Psoas muscle (tissue), 8 donors: ENCODE data around the gene NRP2. TPM values are rescaled to one million over a fixed set of nuclear protein-coding genes. Genes with fewer than 3 reads are reported as not detected.

ENCODE experiments used
- ATAC-seq, 4 donors: fragments of 200-7000 bp; cut with Tn5 transposase; one replicate each; pipeline ENCODE4 v1.9.1; 2020; ENCODE audit warnings: moderate library complexity in 3 of 4, mild to moderate bottlenecking in 2 of 4
- DNase-seq, 2 donors: peaks; one replicate each; pipeline ENCODE4 v3.0.0-alpha.2; 2020
- H3K27ac ChIP-seq: fragments of 200-600 bp; one replicate; pipeline ENCODE4 v1.8.0; 2022
- H3K27me3 ChIP-seq, 3 donors: fragments of 200-600 bp in 1 of 3; one replicate each; pipeline versions ENCODE4 v1.6.1 to v1.8.0; 2013 to 2022; ENCODE audit warnings: low read length in 2 of 3, mild to moderate bottlenecking in 2 of 3, moderate library complexity in 1 of 3; ENCODE audit not compliant: insufficient read depth in 3 of 3
- H3K36me3 ChIP-seq, 2 donors: fragments of 200-600 bp in 1 of 2; one replicate each; pipeline versions ENCODE4 v1.6.1 to v1.8.0; 2013 to 2022; ENCODE audit warnings: low read depth in 1 of 2, mild to moderate bottlenecking in 1 of 2, moderate library complexity in 1 of 2; ENCODE audit not compliant: insufficient read depth in 1 of 2
- H3K4me1 ChIP-seq: fragments of 200-600 bp; one replicate; pipeline ENCODE4 v1.8.0; 2022
- H3K4me3 ChIP-seq: fragments of 200-600 bp; one replicate; pipeline ENCODE4 v1.8.0; 2022; ENCODE audit warnings: mild to moderate bottlenecking
- H3K9me3 ChIP-seq: fragments of 200-600 bp; one replicate; pipeline ENCODE4 v1.8.0; 2022
- CTCF ChIP-seq: fragments of 200-600 bp; IDR thresholded peaks from one replicate; pipeline ENCODE4 v1.8.0; 2022; ENCODE audit warnings: antibody characterized with exemption
- WGBS, 3 donors: extraction: QIAGEN DNeasy Blood & Tissue Kit; methylation state at CpG; one replicate each; pipeline versions ENCODE4 v1.1.6 to v1.1.7; 2013; 5-methylcytosine and 5-hydroxymethylcytosine counted together
- intact Hi-C, 2 donors: fragments of 100-400 bp; cut with DNase I; formaldehyde crosslinking; loops; one replicate each; pipeline versions ENCODE4 v1.11.0 to v1.14.2; 2022
- polyA plus RNA-seq, 3 donors: library from polyadenylated mRNA; stranded (reverse); fragments of 200-250 nt; gene quantifications; one replicate each; pipeline ENCODE4 v1.2.3, GENCODE V29; 2013
- total RNA-seq, 4 donors: library from RNA; stranded (reverse); fragmentation: NEBNext Ultra II Directional in 2 of 4; extraction: Animal tissue kit (Norgen Biotek cat#: 25700) in 2 of 4; gene quantifications; one replicate each; pipeline versions ENCODE4 v1.2.1 to v1.2.4, GENCODE V29; 2021 to 2023
- donor health status: healthy with polysubstance abuse.
- donor health status: DM: no; HTN: no; CAD: no; lungs with moderate emphysema.
- donor health status: Bipolar disorder and iron deficiency.
- donor health status: healthy.
- donor health status: DM: yes; HTN: yes; CAD: no.
- donor health status: DM: no; HTN: no; CAD: no.
- donor health status: DM: no; HTN: no; CAD: no.
- donor health status: DM: yes; HTN: yes; CAD: no.

NRP2 gene
- total and polyA plus RNA-seq, 7 donors: 0.67 to 6.9 (median 2.4) TPM

GRCh38 chr2:205739620-205740019, 57.3 kb downstream of the NRP2 start:
- WGBS, 3 donors: 83 to 89% (median 87%) methylated on average over 1 of the region's 1 CpG
- H3K4me1 ChIP-seq: no peaks in the 10 kb centered on the region
- DNase-seq (no peak), ATAC-seq (no peak)
- no peak overlapping the region for H3K27ac ChIP-seq
- intact Hi-C loops: no loop called here
- TF ChIP-seq CTCF: no peak
- peaks cover 0 to 13% of the 10 kb centered on the region in 2 donors for H3K36me3 ChIP-seq
- no peak overlapping the region for H3K4me3 ChIP-seq
- H3K27me3 ChIP-seq: peaks cover 0 to 2% (median 0%) of the 10 kb centered on the region in 3 donors
- H3K9me3 ChIP-seq: no peaks in the 10 kb centered on the region

GRCh38 chr2:205740381-205740780, 58.1 kb downstream of the NRP2 start:
- Histone ChIP-seq H3K27ac (no peak overlapping the region), H3K4me1 (no peaks in the 10 kb centered on the region), H3K27me3 (peaks cover 0 to 3% (median 0%) of the 10 kb centered on the region in 3 donors), H3K4me3 (no peak overlapping the region), H3K9me3 (no peaks in the 10 kb centered on the region), H3K36me3 (peaks cover 0 to 13% of the 10 kb centered on the region in 2 donors)
- WGBS, 3 donors: 95 to 96% (median 96%) methylated on average over 8 of the region's 8 CpGs
- DNase-seq (no peak), ATAC-seq (no peak)
- intact Hi-C loops: no loop called here
- no peak for TF ChIP-seq CTCF

- intact Hi-C loops: no loop called here
- Histone ChIP-seq H3K9me3 (no peaks in the 10 kb centered on the region), H3K4me1 (no peaks in the 10 kb centered on the region), H3K27me3 (peaks cover 0 to 3% (median 0%) of the 10 kb centered on the region in 3 donors), H3K36me3 (peaks cover 0 to 13% of the 10 kb centered on the region in 2 donors), H3K4me3 (no peak overlapping the region), H3K27ac (no peak overlapping the region)
- 80 to 91% (median 88%) methylated on average over 4 of the region's 4 CpGs for WGBS, 3 donors
- ATAC-seq: no peak
- no peak for DNase-seq
- TF ChIP-seq CTCF: no peak
Measured at GRCh38 chr2:205741256-205741978, 59.1 kb downstream of the NRP2 start.

GRCh38 chr2:205743137-205743536, 60.8 kb downstream of the NRP2 start:
- Histone ChIP-seq H3K9me3 (no peaks in the 10 kb centered on the region), H3K27ac (no peak overlapping the region), H3K4me1 (no peaks in the 10 kb centered on the region), H3K36me3 (peaks cover 0 to 13% of the 10 kb centered on the region in 2 donors), H3K4me3 (no peak overlapping the region), H3K27me3 (peaks cover 0 to 3% (median 0%) of the 10 kb centered on the region in 3 donors)
- ATAC-seq (no peak), DNase-seq (no peak)
- WGBS, 3 donors: 96 to 97% (median 96%) methylated on average over 11 of the region's 11 CpGs
- TF ChIP-seq CTCF: no peak
- intact Hi-C loops: no loop called here
